NCI-H1048 (cell line): ENCODE measurements around the gene PHLDA2.

Source experiments
- DNase-seq: peaks from one replicate; lab custom pipeline; 2025; lab: John Stamatoyannopoulos, UW

PHLDA2 gene

GRCh38 chr11:2881076-2881980 is 47.9 kb downstream of the PHLDA2 start:
- no peak for DNase-seq

GRCh38 chr11:2880646-2881045 is 48.6 kb downstream of the PHLDA2 start:
- no peak for DNase-seq

GRCh38 chr11:2878782-2879181 is 50.4 kb downstream of the PHLDA2 start:
- DNase-seq, result no peak
